Measurements from ENCODE around the gene SERINC3. TPM values are rescaled to one million over a fixed set of nuclear protein-coding genes. Genes with fewer than 3 reads are reported as not detected.

SERINC3 gene
- total RNA-seq, 1 donor from 2014 or later, result 82.0 TPM

DNA sequence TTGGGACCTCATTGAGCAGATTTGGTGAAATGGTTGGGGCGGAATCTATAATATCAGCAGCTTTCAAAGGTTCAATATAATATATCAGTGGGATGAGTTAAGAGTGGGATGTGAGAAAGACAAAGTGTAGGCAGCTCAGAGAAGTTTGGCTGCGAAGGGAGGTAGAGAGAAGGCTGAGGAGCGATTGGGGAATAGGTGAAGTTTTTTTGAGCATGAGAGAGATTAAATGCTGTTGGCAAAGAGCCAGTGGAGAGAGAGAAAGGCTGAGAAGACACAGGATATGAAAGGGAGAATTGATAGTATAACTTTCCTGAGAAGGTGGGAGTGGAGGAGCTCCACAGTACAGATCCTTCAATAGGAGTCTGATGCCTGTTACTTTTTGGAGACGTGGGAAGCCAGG, 12.1 kb upstream of the SERINC3 start:
- intact Hi-C loops (cut with micrococcal nuclease), result loop anchor here (2.0 to 5.0 kb wide), 2 partner anchors 19 to 38 kb away; no protein-coding TSS in a partner anchor

DNA sequence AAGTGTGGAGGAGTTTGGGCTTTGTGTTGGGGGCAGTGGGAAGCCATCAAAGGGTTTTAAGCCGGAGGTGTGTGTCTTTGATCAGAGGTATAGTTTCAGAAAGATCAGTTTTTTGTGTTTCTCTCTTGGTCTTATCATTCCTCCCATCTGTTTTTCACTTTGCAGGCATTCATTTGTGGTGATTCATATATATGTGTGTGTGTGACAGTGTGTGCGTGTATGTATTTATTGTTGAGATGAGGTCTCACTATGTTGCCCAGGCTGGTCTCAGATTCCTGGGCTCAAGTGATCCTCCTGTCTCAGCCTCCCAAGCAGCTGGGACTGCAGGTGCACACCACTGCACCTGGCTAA, 11.1 kb upstream of the SERINC3 start:
- intact Hi-C loops (cut with micrococcal nuclease), result loop anchor here (2.0 to 5.0 kb wide), 2 partner anchors 20 to 39 kb away; no protein-coding TSS in a partner anchor

DNA sequence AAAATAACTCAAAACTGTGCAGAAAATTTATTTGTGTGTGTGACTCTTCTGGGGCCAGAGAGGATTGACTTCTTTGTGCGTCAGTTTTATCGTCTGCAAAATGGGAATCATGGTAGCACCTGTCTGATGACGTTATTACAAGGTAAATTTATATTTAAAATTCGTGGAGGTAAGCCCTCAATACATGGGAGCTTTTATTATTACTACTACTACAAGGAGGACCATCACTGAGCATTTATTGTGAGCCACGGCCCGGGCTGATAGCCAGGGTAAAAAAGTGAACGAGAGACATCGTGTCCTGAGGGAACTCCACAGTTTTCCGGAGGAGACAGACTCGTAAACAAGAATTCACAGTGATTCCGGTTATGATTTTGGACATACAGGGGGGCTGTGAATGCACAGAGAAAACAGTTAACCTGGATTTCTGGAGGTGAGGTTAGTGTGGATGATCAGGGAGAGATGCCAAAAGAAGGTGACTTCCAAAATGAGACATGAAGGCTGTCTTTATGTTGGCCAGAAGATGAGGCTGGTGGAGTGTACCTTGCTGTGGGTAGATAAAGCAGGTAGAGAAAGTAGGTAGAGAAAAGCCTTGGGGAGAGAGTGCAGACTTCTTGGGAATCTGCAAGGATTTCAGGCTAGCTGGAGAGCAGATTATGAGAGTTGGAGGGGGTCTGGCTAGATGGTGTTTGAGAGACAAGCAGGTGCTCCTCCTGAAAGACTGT, 10.6 kb upstream of the SERINC3 start:
- intact Hi-C loops (cut with micrococcal nuclease), result loop anchor here (2.0 to 5.0 kb wide), 2 partner anchors 20 to 40 kb away; no protein-coding TSS in a partner anchor

DNA sequence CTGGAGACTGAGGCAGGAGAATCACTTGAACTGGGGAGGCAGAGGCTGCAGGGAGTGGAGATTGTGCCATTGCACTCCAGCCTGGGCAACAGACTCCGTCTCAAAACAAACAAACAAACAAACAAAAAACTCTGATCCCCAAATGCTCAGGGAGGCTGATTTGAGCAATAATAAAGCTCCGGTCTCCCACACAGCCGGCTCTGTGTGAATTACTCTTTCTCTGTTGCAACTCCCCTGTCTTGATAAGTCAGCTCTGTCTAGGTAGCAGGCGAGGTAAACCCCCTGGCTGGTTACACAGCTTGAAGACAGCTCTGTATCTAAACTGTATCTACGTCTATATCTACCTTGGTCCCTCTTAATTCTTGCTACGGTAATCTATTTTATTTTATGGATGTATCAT, 6.4 kb upstream of the SERINC3 start:
- intact Hi-C loops (cut with micrococcal nuclease), result no loop called here

DNA sequence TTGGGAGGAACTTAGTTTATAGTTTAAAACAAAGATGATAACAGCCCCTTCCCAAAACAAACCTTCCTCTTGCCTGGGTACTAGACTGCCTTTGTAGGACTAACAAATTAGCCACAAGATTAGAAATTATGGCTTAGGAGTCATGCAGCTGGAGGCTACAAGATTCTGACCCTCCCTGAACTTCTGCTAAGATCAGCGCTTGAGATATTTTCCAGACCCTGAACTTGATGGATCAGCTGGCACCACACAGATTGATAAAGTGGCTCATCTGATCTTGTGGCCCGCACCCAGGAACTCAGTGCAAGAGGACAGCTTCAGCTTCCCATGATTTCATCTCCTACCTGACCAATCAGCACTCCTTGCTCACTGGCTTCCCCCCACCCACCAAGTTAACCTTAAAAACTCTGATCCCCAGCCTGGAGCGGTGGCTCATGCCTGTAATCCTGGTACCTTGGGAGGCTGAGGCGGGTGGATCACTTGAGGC, 5.9 kb upstream of the SERINC3 start:
- intact Hi-C loops (cut with micrococcal nuclease), result no loop called here

DNA sequence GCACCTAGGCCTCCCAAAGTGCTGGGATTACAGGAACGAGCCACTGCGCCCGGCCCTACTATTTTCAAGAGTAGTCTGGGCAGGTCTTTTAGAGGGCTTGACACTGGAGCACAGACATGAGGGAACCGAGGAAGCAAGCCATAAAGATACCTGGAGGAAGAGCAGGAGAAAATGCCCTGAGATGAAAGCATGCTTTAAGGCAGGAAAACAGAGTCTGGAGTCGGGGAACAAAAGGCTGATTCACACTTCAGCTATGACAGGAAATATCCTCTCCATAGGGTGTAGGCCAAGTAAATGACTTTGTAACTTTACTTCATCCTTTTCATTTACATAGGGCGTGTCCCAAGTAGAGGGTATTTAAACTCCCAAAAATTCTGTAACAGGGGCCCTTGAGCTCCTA, 4.3 kb upstream of the SERINC3 start:
- intact Hi-C loops (cut with micrococcal nuclease), result no loop called here

DNA sequence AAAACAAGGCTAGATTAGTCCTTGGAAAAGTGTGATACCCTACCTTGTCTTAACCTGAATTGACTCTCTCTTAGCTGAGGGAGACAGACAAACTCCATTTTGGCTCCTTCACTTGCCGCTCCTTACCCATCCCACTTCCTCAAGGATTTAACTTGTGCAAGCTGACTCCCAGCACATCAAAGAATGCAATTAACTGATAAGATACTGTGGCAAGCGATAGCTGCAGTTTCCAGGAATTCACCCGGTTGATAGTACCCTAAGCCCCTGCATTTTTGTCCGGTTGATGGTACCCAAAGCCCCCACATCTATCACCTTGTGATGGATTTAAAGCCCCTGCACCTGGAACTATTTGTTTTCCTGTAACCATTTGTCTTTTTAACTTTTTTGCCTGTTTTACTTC, 1.9 kb upstream of the SERINC3 start:
- intact Hi-C loops (cut with micrococcal nuclease), result loop anchor here (2.0 to 5.0 kb wide), 6 partner anchors 74 to 443 kb away; partner anchors contain the start of genes FITM2, STK4 and YWHAB

DNA sequence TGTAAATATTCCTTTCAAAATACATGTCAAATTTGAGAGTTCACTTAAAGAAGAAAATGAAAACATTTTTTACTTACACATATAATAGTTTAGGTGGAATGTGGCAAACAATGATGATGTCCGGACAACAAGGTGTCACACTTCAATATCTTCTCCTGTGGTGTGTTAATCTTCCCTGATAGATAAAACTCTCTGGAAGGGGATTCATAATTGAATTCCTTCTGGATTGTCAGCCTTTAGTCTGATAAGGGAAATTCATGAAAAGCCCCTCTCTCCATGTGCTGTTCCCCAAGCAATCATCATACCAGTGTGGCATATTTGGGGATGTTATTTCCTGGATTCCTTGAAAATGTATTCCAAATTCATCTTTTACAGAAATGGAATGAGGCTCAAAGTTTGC, 971 bp upstream of the SERINC3 start:
- intact Hi-C loops (cut with micrococcal nuclease), result loop anchor here (1.0 to 5.0 kb wide), 12 partner anchors 8 to 444 kb away; partner anchors contain the start of genes FITM2, STK4, TTPAL and YWHAB

DNA sequence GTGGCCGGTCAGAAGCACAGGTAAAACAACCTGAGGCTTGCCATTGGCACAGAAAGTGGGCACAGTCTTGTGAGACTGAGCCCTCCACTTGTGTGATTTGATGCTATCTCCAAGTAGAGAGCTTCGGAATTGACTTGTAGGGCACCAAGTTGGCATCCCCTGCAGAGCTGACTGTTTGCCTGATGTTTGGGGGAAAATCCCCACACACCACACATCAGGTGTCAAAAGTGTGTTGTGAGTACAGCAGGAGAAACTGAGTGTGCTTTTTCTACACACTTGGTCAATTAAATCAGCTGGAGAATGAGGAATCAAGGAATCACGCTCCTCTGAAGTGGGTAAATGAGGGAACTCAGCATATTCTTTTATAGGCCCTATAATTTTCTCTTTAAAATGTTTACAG, 989 bp downstream of the SERINC3 start:
- intact Hi-C loops (cut with micrococcal nuclease), result loop anchor here (2.0 to 5.0 kb wide), 3 partner anchors 76 to 139 kb away; no protein-coding TSS in a partner anchor

DNA sequence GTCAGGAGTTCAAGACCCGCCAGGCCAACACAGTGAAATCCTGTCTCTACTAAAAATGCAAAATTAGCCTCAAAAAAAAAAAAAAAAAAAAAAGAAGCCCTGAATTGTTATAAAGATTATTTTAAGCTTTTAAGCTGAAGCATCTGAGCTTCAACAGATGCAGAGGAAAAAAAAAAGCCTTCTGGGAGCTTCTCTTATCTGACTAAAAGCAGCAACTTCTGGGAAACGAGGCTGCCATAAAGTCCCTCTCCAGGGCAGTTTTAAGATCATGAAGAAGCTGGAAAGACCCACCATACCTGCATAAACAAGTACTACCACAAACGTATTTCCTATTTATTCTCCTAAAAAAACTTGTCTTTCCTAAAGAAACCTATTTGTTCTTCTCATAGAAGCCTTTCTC, 3.6 kb downstream of the SERINC3 start:
- intact Hi-C loops (cut with micrococcal nuclease), result no loop called here

DNA sequence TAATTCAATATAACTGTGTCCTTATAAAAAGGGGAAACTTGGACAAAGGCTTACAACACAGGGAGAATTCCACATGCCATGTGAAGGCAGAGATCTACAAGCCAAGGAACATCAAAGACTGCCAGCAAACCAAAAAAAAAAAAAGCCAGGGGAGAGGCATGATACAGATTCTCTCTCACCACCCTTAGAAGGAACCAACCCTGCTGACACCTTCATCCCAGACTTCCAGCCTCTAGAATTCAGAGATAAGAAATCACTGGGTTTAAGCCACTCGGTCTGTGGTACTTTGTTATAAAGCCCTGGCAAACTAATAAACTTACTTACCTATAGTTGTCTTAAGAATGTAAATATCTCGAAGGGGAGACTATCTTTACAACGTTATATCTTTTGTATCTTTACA, 4.4 kb downstream of the SERINC3 start:
- intact Hi-C loops (cut with micrococcal nuclease), result no loop called here

DNA sequence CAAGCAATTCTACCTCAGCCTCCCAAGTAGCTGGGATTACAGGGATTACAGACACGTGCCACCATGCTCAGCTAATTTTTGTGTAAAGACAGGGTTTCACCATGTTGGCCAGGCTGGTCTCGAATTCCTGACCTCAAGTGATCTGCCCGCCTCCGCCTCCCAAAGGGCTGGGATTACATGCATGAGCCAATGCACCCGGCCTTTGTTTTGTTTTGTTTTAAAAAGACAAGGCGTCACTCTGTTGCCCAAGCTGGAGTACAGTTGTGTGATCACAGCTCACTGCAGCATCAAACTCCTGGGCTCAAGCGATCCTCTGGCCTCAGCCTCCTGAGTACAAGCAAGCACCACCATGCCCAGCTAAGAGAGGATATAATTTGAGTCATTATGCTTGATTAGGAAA, 5.4 kb downstream of the SERINC3 start:
- intact Hi-C loops (cut with micrococcal nuclease), result no loop called here

DNA sequence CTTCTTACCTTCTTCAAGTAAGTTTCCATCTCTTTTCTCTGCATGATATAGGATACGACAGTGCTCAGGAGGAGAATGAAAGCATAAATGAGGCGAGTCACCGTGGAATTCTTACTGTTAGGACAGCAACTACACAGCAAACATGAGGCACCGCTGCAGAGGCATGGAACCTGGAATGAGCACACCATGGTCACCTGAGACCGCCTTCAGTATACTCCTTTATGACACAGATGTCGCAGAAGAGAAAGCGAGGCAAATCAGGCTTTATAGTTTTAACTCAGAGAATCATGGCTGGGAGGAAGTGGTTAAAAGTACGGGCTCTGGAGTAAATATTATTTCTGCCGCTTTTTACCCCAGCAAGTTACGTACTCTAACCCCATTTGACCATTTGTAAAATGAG, 8.0 kb downstream of the SERINC3 start:
- intact Hi-C loops (cut with micrococcal nuclease), result no loop called here

DNA sequence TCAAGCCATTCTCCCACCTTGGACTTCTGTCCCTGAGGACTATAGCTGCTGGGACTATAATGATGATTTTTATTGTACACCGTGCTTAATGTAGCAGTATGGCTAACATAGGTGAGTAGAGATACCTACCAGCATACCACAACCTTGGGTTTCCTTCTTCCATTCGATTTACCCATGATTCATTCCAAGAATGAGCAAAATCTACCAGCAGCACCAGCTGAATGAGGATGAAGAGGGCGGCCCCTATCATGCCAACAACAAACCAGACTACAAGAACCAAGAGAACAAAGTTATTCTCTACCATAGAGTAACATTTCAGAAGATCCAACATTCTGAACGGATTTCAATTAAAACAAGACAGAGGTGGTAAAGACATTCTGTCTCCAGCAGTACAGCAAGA, 12.1 kb downstream of the SERINC3 start:
- intact Hi-C loops (cut with micrococcal nuclease), result no loop called here

DNA sequence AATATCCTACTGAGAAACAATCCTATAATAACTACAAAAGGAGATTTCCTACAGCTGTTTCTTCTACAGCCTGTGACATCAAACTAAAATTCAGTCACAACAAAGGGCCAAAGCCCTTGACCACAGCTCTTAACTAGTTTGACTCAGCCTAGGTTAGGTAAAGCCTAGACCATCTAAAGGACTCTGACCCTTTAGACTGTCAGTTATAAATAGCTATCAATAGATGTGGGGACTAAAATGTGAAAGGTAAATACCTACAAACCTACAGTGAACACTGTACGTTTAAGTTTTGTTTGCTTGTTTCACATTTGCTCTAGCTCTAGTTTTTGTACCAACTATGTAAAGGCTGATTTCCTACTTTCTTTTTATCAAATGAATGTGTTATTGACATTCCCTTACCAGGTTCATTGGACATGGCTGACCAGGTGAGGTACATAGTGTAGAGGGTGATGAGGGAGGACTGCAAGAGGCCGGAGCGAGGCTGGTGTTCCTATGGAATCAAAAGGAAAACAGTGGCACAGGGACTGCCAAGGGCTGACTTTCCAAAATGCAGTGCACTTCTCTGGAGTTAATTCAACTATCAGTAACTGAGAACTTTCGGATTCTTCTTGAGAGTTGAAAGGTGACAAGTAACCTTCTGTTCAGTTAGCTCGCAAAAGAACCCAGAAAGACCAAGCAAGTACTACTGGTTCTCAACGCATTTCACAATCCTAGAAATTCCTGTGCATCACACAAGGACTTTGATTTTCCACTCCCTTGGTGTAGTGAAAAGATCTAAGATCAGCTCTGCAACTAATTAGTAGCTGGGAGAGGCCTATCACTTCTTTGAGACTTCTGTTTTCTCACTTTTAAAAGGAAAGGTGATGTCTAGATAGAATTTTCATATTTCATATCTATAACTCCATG, 17.2 kb downstream of the SERINC3 start:
- intact Hi-C loops (cut with micrococcal nuclease), result no loop called here

DNA sequence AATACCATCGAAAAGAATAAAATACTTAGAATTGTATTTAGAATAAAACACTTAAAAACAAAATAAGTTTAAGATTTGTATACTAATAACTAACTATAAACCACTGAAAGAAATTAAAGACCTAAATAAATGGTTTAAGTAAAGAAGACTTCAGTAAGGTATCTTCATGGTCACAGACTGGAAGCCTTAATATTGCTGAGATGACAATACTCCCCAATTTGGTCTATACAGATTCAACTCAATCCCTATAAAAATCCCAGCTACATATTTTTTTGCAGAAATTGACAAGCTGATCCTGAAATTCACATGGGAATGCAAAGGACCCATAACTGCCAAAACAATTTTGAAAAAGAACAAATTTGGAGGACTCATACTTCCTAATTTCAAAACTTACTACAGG, 18.9 kb downstream of the SERINC3 start:
- intact Hi-C loops (cut with micrococcal nuclease), result no loop called here

DNA sequence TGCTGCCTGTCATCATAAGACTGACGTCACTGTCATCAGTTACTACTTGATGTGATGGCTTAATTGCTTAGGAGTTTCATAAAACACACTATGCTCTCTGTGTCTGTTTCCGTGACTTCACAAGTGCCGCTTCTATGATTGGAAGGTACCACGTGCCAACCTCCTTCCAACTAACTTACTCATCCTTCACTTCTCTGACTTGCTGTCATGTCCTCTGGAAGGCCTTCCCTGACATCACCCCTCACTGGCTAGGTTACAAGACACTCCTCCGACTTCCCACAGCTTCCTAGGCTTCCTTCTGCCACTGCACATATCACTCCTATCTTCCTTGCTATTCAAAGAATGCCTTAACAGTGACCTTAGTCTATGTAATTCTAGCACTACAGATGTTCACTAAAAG, 20.4 kb downstream of the SERINC3 start:
- intact Hi-C loops (cut with micrococcal nuclease), result no loop called here

DNA sequence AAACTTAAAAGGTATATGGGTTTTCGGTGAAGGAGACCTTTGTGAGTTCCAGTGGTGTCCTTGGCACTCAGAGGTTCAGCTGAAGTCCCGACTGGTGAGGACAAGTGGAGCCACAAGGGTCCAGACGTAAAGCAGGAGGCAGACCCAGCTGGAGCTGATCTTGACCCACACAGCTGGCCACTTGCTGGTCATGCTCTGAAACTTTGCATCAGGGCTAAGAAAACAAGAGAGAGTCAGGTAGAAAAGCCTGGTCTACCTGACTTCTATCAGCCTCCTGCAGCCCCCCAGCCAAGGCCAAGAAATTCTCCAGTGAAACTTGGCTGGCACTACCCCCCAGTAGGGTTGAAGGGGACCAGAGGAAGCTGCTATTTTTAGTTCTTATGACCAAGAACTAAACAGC, 21.6 kb downstream of the SERINC3 start:
- intact Hi-C loops (cut with micrococcal nuclease), result no loop called here

DNA sequence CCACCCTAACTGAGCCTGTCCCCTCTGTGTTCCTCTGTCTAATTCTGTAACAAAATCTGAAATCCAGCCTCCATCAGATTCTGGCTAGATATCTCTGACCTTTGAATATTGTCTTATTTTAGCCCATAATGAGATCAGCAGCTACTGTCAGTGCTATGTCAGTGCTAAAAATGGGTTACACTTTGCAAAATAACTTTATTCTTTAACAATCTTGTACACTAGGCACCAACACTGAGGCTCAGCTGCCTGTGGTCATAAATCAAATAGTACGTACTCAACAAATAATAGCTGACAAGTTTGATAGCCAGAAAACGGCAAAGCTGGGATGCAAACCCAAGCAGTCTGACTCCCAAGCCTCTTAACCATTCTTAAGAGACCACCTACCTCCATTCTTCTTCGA, 24.1 kb downstream of the SERINC3 start:
- intact Hi-C loops (cut with micrococcal nuclease), result no loop called here

DNA sequence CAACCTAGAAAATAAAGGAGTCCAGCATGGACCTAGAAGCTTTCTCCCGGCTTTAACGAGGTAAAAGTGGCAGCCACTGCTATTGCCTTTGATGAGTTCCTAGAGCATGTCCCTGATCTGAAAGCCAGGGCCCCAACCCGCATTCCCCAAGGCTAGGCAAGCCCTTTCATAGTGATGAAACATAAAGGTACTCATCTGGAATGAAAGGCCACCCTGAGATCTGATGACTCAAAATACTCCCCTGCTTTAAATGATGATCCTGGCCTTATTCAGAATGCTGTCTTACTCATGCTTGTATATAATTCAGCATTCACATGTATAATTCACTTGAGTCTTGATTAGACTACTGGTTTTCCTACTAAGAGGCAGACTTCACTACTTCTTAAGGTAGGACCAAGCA, 24.9 kb downstream of the SERINC3 start:
- intact Hi-C loops (cut with micrococcal nuclease), result no loop called here

DNA sequence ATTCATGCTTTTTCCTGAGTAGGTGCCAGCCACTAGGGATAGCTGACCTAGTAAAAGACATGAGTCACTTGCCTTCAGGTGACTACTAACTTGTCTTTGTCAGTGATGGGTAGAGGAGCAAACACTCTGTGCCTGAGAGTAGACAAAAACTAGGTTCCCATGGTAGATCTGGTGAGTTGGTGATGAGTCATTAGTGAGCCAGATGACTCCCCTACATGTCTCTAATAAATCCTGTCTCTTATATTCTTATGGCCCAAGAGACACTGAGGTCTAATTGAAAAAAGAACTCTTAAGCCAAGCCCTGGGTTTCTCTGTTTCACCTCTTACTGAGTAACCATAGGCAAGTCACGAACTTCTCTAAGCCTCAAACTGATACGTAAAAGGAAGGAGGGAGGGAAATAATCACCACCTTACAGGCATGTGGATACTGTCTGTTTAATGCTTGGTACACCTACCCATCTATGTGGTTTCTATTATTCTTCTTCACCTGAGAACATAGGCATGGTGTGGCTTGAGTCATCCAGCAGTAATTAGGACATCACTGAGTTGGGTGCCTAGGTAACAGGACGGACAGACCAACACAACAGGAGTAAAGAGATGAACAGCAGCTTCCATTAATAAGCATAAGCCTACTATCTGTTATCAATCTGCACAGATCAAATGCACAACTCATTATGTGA, 25.9 kb downstream of the SERINC3 start:
- intact Hi-C loops (cut with micrococcal nuclease), result no loop called here

DNA sequence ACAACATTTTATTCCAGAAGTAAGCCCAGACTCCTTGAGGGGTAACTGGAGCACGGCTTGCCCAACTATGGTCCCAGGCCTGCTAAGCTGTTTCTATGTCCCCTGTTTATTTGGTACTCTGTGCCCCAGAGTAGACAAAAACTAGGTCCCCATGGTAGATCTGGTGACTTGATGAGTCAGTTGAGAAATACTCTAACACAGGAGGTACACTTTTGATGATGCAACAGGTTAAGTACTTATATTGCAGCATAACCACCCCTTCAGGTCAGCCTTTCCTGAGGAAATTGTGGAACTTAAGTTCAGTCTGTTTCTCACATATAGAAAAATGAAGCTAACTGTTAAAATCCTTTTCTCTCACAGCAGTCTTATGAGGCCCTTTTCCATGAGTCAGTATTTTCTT, 26.6 kb downstream of the SERINC3 start:
- intact Hi-C loops (cut with micrococcal nuclease), result no loop called here

Data from T-helper 1 cell treated with Interleukin-12 subunit alpha and Interleukin-12 subunit beta and Interleukin-4 antibody, amounts not matched to agents 30 ng/mL and 1 ng/mL, for 36 hours (primary cell).